KOPT-K1 (cell line): ENCODE results near the gene SH3GL1.

ENCODE experiments used
- H3K27ac ChIP-seq: fragments of 200-600 bp; sonication (generic); 2 replicates; pipeline ENCODE4 v1.5.1; 2016; ENCODE audit warnings: antibody characterized with exemption, mild to moderate bottlenecking, low read depth, low read length; ENCODE audit not compliant: poor library complexity, severe bottlenecking
- H3K36me3 ChIP-seq: fragments of 200-600 bp; sonication (generic); 2 replicates; pipeline ENCODE4 v1.5.1; 2017; ENCODE audit warnings: antibody characterized with exemption, mild to moderate bottlenecking, low read length, moderate library complexity; ENCODE audit not compliant: insufficient read depth
- H3K9me3 ChIP-seq: fragments of 200-600 bp; sonication (generic); 2 replicates; pipeline ENCODE4 v1.5.1; 2017; ENCODE audit warnings: antibody characterized with exemption, low read length, mild to moderate bottlenecking; ENCODE audit not compliant: insufficient read depth, poor library complexity, severe bottlenecking

SH3GL1 gene

DNA sequence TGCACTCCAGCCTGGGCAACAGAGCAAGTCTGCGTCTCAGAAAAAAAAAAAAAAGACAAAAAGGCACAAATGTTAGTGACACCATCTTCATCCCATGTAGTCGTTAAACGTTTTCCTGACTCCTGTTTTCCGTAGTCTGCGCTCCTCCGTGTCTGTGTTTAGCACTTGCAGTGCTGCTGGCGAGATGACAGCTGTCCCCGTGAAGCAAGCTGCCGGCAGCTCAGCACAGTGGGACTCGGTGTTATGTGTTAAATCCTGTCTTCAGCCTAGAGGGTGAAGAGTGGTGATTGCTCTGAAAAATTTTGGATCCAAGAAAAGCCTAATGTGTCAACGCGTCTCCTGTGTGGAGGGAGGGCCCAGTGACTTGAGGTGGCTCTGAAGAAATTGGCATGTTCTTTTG is 38.9 kb upstream of the SH3GL1 start:
- no peaks in the 10 kb centered on the region for H3K9me3 ChIP-seq
- H3K36me3 ChIP-seq = peaks cover 92% of the 10 kb centered on the region

DNA sequence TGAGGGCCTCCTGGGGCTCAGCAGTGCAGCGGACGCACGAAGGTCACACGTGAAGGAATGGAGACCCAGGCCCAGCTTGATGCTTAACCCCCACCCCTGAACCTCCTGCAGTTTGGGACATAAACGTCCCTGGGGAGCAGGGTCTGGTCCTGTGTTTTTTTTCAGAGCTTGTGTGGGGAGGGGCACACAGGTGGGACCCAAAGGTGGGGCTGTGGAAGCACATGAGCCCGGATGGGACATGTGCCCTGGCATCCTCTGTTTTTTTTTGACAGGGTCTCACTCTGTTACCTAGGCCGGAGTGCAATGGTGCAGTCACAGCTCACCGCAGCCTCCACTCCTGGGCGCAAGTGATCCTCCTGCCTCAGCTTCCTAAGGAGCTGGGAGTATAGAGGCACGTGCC is 36.8 kb upstream of the SH3GL1 start:
- H3K36me3 ChIP-seq = peaks cover 93% of the 10 kb centered on the region

More for the DNA sequence above, 38.9 kb upstream of the SH3GL1 start:
- no peak overlapping the region for H3K27ac ChIP-seq

GRCh38 chr19:4436231-4436630 is 35.9 kb upstream of the SH3GL1 start:
- Histone ChIP-seq H3K27ac (no peak overlapping the region), H3K9me3 (no peaks in the 10 kb centered on the region), H3K36me3 (peaks cover 97% of the 10 kb centered on the region)

More for the DNA sequence above, 36.8 kb upstream of the SH3GL1 start:
- Histone ChIP-seq H3K9me3 (no peaks in the 10 kb centered on the region), H3K27ac (no peak overlapping the region)

DNA sequence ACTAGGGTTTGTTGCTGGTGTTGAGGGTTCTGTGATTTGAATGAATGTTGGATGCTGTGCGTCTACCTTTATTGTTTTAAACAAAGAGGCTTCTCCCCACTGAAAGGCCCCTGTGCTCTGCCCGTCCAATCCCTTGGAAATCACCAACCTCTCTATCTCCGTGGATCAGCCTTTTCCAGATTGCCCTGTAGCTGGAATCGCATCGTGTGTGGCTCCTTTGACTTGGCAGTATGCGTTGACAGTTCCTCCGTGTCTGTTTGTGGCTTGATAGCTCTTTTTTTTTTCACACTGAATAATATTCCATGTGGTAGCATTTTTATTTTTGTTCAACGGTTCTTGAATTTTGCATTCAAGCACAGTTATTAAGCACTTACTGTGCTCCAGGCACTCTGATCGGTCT is 34.0 kb upstream of the SH3GL1 start:
- H3K9me3 ChIP-seq = no peaks in the 10 kb centered on the region
- peaks cover 99% of the 10 kb centered on the region for H3K36me3 ChIP-seq
- H3K27ac ChIP-seq = no peak overlapping the region

GRCh38 chr19:4432918-4433506 is 32.7 kb upstream of the SH3GL1 start:
- Histone ChIP-seq H3K9me3 (no peaks in the 10 kb centered on the region), H3K36me3 (peaks cover 99% of the 10 kb centered on the region), H3K27ac (no peak overlapping the region)

GRCh38 chr19:4431808-4432674 is 31.7 kb upstream of the SH3GL1 start:
- no peaks in the 10 kb centered on the region for H3K9me3 ChIP-seq
- H3K36me3 ChIP-seq = peaks cover 96% of the 10 kb centered on the region
- no peak overlapping the region for H3K27ac ChIP-seq

- Histone ChIP-seq H3K9me3 (no peaks in the 10 kb centered on the region), H3K36me3 (peaks cover 96% of the 10 kb centered on the region), H3K27ac (no peak overlapping the region)
Measured at GRCh38 chr19:4431296-4431695, 30.9 kb upstream of the SH3GL1 start.

DNA sequence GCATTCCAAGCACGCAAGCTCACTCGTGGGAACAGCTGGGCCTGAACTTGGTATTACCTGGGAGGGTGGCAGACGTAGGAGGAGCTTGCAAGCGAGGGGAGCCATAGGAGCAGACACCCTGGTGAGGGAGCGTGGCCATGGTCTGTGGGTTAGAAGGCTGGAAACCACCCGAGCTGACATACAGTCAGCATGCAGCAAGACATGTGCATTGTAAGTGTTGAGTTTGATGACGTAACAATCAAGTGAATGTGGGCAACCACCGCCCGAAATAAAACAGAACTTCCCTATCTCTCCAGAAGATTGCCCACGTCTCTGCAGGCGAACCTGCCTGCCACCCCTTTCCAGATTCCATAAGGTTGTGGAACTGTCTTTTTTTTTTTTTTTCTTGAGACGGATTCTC is 30.4 kb upstream of the SH3GL1 start:
- no peaks in the 10 kb centered on the region for H3K9me3 ChIP-seq
- no peak overlapping the region for H3K27ac ChIP-seq
- peaks cover 96% of the 10 kb centered on the region for H3K36me3 ChIP-seq

DNA sequence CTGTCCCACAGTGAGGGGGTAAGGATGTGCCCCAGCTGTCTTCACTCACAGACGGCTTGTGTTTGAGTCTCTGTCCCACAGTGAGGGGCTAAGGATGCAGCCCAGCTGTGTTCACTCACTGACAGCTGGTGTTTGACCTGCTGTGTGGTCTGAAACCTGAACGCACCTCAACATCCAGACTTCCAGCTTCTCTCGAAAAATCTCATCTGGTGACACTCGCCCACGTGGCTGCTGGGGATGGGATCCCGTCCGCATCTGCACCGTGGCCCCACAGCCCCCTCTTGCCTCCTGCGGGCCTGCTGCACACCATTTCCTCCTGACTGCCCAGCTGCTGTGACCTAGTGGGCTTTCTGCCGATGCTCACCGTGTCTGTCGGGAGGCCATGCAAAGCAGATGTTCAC is 29.4 kb upstream of the SH3GL1 start:
- Histone ChIP-seq H3K9me3 (no peaks in the 10 kb centered on the region), H3K36me3 (peaks cover 96% of the 10 kb centered on the region)

DNA sequence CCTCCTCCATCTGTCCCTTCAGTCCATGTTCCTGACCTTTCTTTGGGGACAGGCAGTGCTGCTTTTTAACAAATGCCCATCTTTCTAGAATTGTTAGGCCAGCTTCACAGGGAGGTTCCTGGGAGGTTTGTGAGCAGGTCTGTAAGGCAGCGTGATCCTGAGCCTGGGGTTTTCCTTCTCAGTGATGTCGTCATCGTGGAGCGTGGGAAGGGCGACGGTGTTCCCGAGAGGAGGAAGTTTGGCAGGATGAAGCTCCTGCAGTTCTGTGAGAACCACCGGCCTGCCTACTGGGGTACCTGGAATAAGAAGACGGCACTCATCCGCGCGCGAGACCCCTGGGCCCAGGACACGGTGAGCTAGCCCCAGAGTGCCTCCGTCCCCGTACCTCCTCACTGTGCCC is 28.9 kb upstream of the SH3GL1 start:
- Histone ChIP-seq H3K27ac (no peak overlapping the region), H3K36me3 (peaks cover 96% of the 10 kb centered on the region), H3K9me3 (no peaks in the 10 kb centered on the region)

More for the DNA sequence above, 29.4 kb upstream of the SH3GL1 start:
- H3K27ac ChIP-seq = no peak overlapping the region

DNA sequence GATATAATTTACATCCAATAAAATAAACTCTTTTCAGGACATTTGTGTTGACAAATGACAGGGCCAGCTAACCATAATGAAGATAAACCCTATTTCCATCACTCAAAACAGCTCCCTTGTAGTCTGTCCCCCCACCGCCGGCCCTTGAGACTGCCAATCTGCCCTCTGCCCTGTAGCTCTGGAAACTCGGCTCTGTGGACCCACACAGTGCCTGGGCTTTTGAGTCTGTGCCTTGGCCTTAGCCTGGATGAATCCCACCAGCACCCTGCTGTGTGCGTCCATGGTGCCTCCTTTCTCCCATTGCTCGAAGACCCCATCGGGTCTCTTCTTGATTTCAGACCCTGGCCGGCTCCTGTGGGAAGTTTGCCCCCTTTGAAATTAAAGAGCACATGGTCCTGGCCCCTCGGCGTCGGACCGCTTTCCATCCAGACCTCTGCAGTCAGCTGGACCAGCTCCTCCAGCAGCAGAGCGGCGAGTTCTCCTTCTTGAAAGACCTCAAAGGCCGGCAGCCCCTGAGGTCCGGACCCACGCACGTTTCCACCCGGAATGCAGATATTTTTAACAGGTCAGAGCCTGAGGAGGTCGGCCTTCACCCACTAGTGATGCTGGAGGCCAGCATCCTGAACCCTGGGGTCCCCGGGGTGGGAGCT is 28.1 kb upstream of the SH3GL1 start:
- peaks cover 96% of the 10 kb centered on the region for H3K36me3 ChIP-seq
- no peaks in the 10 kb centered on the region for H3K9me3 ChIP-seq
- no peak overlapping the region for H3K27ac ChIP-seq

- Histone ChIP-seq H3K27ac (no peak overlapping the region), H3K36me3 (peaks cover 96% of the 10 kb centered on the region)
Measured at GRCh38 chr19:4425537-4425936, 25.2 kb upstream of the SH3GL1 start.

GRCh38 chr19:4423416-4424126 is 23.2 kb upstream of the SH3GL1 start:
- Histone ChIP-seq H3K9me3 (no peaks in the 10 kb centered on the region), H3K36me3 (peaks cover 96% of the 10 kb centered on the region), H3K27ac (no peak overlapping the region)

More at GRCh38 chr19:4425537-4425936, 25.2 kb upstream of the SH3GL1 start:
- no peaks in the 10 kb centered on the region for H3K9me3 ChIP-seq

DNA sequence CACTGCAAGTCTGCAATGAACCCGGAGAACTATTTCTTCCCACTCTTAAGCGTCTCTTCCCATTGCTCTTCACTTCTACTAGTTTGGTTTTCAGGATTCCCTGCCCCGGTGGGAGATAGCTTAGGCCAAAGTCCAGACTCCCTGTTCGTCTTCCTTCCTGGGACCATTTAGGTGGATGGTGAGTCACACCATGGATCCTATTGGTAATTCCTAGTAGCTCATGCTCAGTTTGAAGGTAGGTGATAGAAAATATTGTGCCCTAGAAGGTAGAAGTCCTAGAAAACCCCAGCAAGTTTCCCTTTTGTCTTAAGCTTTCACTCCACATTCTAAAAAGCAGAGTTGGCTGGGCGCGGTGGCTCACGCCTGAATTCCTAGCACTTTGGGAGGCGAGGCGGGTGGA is 15.9 kb upstream of the SH3GL1 start:
- H3K27ac ChIP-seq = no peak overlapping the region
- H3K9me3 ChIP-seq = no peaks in the 10 kb centered on the region
- H3K36me3 ChIP-seq = peaks cover 100% of the 10 kb centered on the region

GRCh38 chr19:4415352-4415751 is 15.0 kb upstream of the SH3GL1 start:
- Histone ChIP-seq H3K9me3 (no peaks in the 10 kb centered on the region), H3K27ac (no peak overlapping the region), H3K36me3 (peaks cover 100% of the 10 kb centered on the region)
